Measurements from ENCODE around the gene SSU72. TPM values are rescaled to one million over a fixed set of nuclear protein-coding genes. Genes with fewer than 3 reads are reported as not detected.

Gene SSU72
- total and polyA plus RNA-seq, 4 donors = 35.4 to 57.4 (median 44.3) TPM

DNA sequence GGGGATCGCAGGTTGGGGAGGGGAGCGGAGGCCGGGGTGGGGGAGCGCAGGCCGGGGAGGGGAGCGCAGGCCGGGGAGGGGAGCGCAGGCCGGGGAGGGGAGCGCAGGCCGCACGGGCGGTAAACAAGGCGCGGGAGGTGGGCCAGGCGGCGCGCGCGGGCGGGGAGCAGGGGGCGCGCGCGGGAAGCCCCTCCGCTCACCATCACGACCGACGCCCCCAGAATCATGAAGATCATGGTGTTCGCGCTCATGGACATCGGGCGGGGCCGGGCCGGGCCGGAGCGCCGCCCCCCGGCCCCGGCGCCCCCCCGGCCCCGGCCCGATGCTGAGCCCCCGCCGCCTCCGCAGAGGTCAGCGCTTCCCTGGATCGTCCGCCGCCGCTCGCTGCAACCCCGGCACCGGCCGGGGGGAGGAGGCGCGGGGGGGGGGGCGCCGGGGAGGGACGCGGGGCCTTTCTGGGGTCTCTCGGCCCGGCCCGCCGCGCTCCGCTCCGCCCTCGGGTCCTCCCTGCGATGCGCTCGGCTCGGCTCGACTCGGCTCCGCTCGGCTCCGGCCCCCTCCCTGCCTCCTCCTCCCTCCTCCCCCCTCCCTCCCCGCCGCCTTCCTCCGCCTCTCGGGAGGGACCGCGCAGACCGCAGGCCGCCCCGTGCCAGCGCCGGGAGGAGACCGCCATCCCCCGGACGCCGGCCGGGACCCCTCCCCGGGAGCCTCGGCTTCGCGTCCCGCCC is 34.4 kb downstream of the SSU72 start, which contains the start of gene TMEM240:
TMEM240 (minus strand) TSS at position 535 of the 728 bp plus-strand sequence; CDS start at position 257, 278 bp downstream.
- H3K9me3 ChIP-seq (ENCODE audit: control insufficient read depth in 4 of 4, low read length in 3 of 4) = no peaks in the 10 kb centered on the region
- no peak within 1 kb of the TSS for H3K9ac ChIP-seq (ENCODE audit: low read depth in 1 of 2, low read length in 2 of 2)
- TF ChIP-seq TAF1 (conservative IDR thresholded peaks at IDR 0.05) (no peak), ZBTB33 (IDR thresholded peaks at IDR 0.05) (no peak), HNF4A (conservative IDR thresholded peaks at IDR 0.05) (no peak)
- TF ChIP-seq, protein P1, sequence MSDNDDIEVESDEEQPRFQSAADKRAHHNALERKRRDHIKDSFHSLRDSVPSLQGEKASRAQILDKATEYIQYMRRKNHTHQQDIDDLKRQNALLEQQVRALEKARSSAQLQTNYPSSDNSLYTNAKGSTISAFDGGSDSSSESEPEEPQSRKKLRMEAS (IDR thresholded peaks at IDR 0.05) = no peak
- H3K27ac ChIP-seq (ENCODE audit: low read depth in 1 of 2, low read length in 2 of 2) = no peak within 1 kb of the TSS
- H3K36me3 ChIP-seq (ENCODE audit: control insufficient read depth in 4 of 4, insufficient read depth in 3 of 4, low read depth in 1 of 4, low read length in 3 of 4) = peaks cover 0 to 17% (median 1%) of the 10 kb centered on the region in 4 donors
- peak within 1 kb of the TSS in 1 of 3 donors; percentile 51 for H3K4me3 ChIP-seq (ENCODE audit: low read depth in 1 of 3, low read length in 3 of 3)
- no peaks in the 10 kb centered on the region for H3K27me3 ChIP-seq (ENCODE audit: control insufficient read depth in 4 of 4, insufficient read depth in 4 of 4, low read length in 3 of 4)
- WGBS = 3% methylated on average over 100 of the region's 100 CpGs
- peaks cover 0 to 20% (median 7%) of the 10 kb centered on the region in 4 donors for H3K4me1 ChIP-seq (ENCODE audit: control insufficient read depth in 4 of 4, insufficient read depth in 4 of 4, low read length in 3 of 4)
- DNase-seq (ENCODE audit: low spot score) = peak; percentile 44

- Histone ChIP-seq H3K36me3 (ENCODE audit: control insufficient read depth in 4 of 4, insufficient read depth in 3 of 4, low read depth in 1 of 4, low read length in 3 of 4) (peaks cover 0 to 17% (median 1%) of the 10 kb centered on the region in 4 donors), H3K9ac (ENCODE audit: low read depth in 1 of 2, low read length in 2 of 2) (no peak overlapping the region), H3K27me3 (ENCODE audit: control insufficient read depth in 4 of 4, insufficient read depth in 4 of 4, low read length in 3 of 4) (no peaks in the 10 kb centered on the region), H3K9me3 (ENCODE audit: control insufficient read depth in 4 of 4, low read length in 3 of 4) (no peaks in the 10 kb centered on the region), H3K4me3 (ENCODE audit: low read depth in 1 of 3, low read length in 3 of 3) (peak overlapping the region in 1 of 3 donors; percentile 51), H3K27ac (ENCODE audit: low read depth in 1 of 2, low read length in 2 of 2) (no peak overlapping the region), H3K4me1 (ENCODE audit: control insufficient read depth in 4 of 4, insufficient read depth in 4 of 4, low read length in 3 of 4) (peaks cover 0 to 16% (median 7%) of the 10 kb centered on the region in 4 donors)
- no peak for TF ChIP-seq ATF3 (IDR thresholded peaks at IDR 0.05)
- TF ChIP-seq EGR1 (IDR thresholded peaks at IDR 0.05; ENCODE audit: low read depth in 2 of 2) = no peak
- no peak for TF ChIP-seq FOXA1 (IDR thresholded peaks at IDR 0.05)
- no peak for TF ChIP-seq SP1 (IDR thresholded peaks at IDR 0.05)
- no peak for TF ChIP-seq FOXA2 (IDR thresholded peaks at IDR 0.05)
- TF ChIP-seq, protein P1 (IDR thresholded peaks at IDR 0.05) = no peak
- 32% methylated on average over 65 of the region's 66 CpGs for WGBS
- DNase-seq (ENCODE audit: low spot score) = no peak
These were observed 35.2 kb downstream of the SSU72 start for GRCh38 chr1:1539310-1540089.

- no peak overlapping the region for H3K27ac ChIP-seq (ENCODE audit: low read depth in 1 of 2, low read length in 2 of 2)
- H3K4me1 ChIP-seq (ENCODE audit: control insufficient read depth in 4 of 4, insufficient read depth in 4 of 4, low read length in 3 of 4) = peaks cover 0 to 13% (median 6%) of the 10 kb centered on the region in 4 donors
- no peak for DNase-seq (ENCODE audit: low spot score)
- no peak overlapping the region for H3K4me3 ChIP-seq (ENCODE audit: low read depth in 1 of 3, low read length in 3 of 3)
- H3K9me3 ChIP-seq (ENCODE audit: control insufficient read depth in 4 of 4, low read length in 3 of 4) = no peaks in the 10 kb centered on the region
- 89% methylated on average over 18 of the region's 18 CpGs for WGBS
- no peaks in the 10 kb centered on the region for H3K27me3 ChIP-seq (ENCODE audit: control insufficient read depth in 4 of 4, insufficient read depth in 4 of 4, low read length in 3 of 4)
- no peak overlapping the region for H3K9ac ChIP-seq (ENCODE audit: low read depth in 1 of 2, low read length in 2 of 2)
- H3K36me3 ChIP-seq (ENCODE audit: control insufficient read depth in 4 of 4, insufficient read depth in 3 of 4, low read depth in 1 of 4, low read length in 3 of 4) = peaks cover 0 to 17% (median 1%) of the 10 kb centered on the region in 4 donors
- no peak for TF ChIP-seq RAD21 (IDR thresholded peaks at IDR 0.05)
- TF ChIP-seq FOXA1 (IDR thresholded peaks at IDR 0.05) = no peak
- no peak for TF ChIP-seq RXRA (IDR thresholded peaks at IDR 0.05)
- TF ChIP-seq YY1 (IDR thresholded peaks at IDR 0.05) = no peak
- no peak for TF ChIP-seq FOXA2 (IDR thresholded peaks at IDR 0.05)
- no peak for TF ChIP-seq GABPA (IDR thresholded peaks at IDR 0.05 in 1 of 2, conservative IDR thresholded peaks at IDR 0.05 in 1 of 2)
- TF ChIP-seq JUND (IDR thresholded peaks at IDR 0.05) = no peak
- TF ChIP-seq, protein P2, sequence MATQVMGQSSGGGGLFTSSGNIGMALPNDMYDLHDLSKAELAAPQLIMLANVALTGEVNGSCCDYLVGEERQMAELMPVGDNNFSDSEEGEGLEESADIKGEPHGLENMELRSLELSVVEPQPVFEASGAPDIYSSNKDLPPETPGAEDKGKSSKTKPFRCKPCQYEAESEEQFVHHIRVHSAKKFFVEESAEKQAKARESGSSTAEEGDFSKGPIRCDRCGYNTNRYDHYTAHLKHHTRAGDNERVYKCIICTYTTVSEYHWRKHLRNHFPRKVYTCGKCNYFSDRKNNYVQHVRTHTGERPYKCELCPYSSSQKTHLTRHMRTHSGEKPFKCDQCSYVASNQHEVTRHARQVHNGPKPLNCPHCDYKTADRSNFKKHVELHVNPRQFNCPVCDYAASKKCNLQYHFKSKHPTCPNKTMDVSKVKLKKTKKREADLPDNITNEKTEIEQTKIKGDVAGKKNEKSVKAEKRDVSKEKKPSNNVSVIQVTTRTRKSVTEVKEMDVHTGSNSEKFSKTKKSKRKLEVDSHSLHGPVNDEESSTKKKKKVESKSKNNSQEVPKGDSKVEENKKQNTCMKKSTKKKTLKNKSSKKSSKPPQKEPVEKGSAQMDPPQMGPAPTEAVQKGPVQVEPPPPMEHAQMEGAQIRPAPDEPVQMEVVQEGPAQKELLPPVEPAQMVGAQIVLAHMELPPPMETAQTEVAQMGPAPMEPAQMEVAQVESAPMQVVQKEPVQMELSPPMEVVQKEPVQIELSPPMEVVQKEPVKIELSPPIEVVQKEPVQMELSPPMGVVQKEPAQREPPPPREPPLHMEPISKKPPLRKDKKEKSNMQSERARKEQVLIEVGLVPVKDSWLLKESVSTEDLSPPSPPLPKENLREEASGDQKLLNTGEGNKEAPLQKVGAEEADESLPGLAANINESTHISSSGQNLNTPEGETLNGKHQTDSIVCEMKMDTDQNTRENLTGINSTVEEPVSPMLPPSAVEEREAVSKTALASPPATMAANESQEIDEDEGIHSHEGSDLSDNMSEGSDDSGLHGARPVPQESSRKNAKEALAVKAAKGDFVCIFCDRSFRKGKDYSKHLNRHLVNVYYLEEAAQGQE (IDR thresholded peaks at IDR 0.05) = no peak
- TF ChIP-seq EGR1 (IDR thresholded peaks at IDR 0.05; ENCODE audit: low read depth in 2 of 2) = no peak
- no peak for TF ChIP-seq ZBTB33 (IDR thresholded peaks at IDR 0.05)
- no peak for TF ChIP-seq TAF1 (conservative IDR thresholded peaks at IDR 0.05)
- TF ChIP-seq NR2F2 (IDR thresholded peaks at IDR 0.05) = no peak
- no peak for TF ChIP-seq HNF4G (IDR thresholded peaks at IDR 0.05)
- TF ChIP-seq, protein P1 (IDR thresholded peaks at IDR 0.05) = no peak
These were observed 35.7 kb downstream of the SSU72 start for GRCh38 chr1:1538989-1539309.

Measured in liver (tissue), 9 donors.